ENCODE data around the gene DNAJC13. TPM values are rescaled to one million over a fixed set of nuclear protein-coding genes. Genes with fewer than 3 reads are reported as not detected.
A peak's percentile ranks its signal among the peaks of the same experiment; 100 is the strongest.

DNAJC13 gene
- total and polyA plus RNA-seq, 2 donors from 2014 or later: 11.5 to 43.1 TPM

DNA sequence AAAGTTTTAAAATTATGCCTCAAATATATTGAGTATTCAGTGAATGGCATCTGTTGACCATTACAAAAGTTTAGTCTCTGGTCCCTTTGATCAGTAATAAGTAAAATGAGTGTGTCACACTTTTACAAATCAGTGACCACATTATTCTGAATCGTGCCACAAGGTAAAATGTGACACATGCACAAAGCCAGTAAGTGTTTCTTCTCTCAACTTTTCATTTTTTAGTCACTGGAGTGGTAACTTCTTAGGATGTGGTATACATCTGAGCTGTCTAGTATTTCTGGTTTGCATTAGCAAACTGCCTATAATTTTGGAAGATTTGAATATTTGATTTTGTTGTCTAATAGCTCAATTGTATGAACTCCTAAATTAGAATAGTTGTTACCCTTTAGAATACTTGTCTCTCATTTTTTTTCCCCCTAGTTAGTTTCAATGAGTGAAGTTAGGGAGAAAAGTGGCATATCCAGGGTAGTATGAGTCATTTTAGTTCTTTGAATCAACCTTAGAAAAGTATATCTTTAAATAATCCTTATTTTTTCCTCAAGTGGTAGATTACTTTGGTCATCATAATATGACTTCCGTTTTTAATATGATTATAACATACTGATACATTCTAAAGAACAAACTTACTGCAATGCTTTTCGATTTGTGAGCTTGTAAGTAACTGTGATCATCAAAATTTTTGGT lies 18.1 kb downstream of the DNAJC13 start:
- Histone ChIP-seq H3K36me3 (ENCODE audit: control insufficient read depth in 2 of 3, insufficient read depth in 3 of 3, low read length in 3 of 3) (peaks cover 0 to under 1% (median 0%) of the 10 kb centered on the region in 3 donors), H3K9ac (ENCODE audit: low read length in 3 of 3) (no peak overlapping the region), H3K27me3 (ENCODE audit: control insufficient read depth, insufficient read depth, low read length) (no peaks in the 10 kb centered on the region), H3K9me3 (ENCODE audit: control insufficient read depth in 2 of 3, insufficient read depth in 1 of 3, low read length in 3 of 3) (no peaks in the 10 kb centered on the region), H3K4me3 (ENCODE audit: low read length in 3 of 3) (no peak overlapping the region), H3K4me1 (ENCODE audit: control insufficient read depth in 2 of 3, insufficient read depth in 2 of 3, low read depth in 1 of 3, low read length in 3 of 3) (no peaks in the 10 kb centered on the region), H3K27ac (ENCODE audit: low read depth in 2 of 2, low read length in 2 of 2) (no peak overlapping the region)
- no peak for FAIRE-seq
- no peak for DNase-seq
- intact Hi-C loops (cut with DNase I): no loop called here
- no peak for TF ChIP-seq CTCF (IDR thresholded peaks at IDR 0.05; ENCODE audit: borderline replicate concordance, extremely low read depth, insufficient read depth)

- peak in 2 of 5 donors; percentile 12 to 42 for DNase-seq
- Histone ChIP-seq H3K36me3 (ENCODE audit: control insufficient read depth in 2 of 3, insufficient read depth in 3 of 3, low read length in 3 of 3) (peaks cover 0 to 5% (median 0%) of the 10 kb centered on the region in 3 donors), H3K4me1 (ENCODE audit: control insufficient read depth in 2 of 3, insufficient read depth in 2 of 3, low read depth in 1 of 3, low read length in 3 of 3) (no peaks in the 10 kb centered on the region), H3K27ac (ENCODE audit: low read depth in 2 of 2, low read length in 2 of 2) (no peak overlapping the region), H3K9me3 (ENCODE audit: control insufficient read depth in 2 of 3, insufficient read depth in 1 of 3, low read length in 3 of 3) (no peaks in the 10 kb centered on the region), H3K9ac (ENCODE audit: low read length in 3 of 3) (no peak overlapping the region), H3K4me3 (ENCODE audit: low read length in 3 of 3) (no peak overlapping the region), H3K27me3 (ENCODE audit: control insufficient read depth, insufficient read depth, low read length) (no peaks in the 10 kb centered on the region)
- no peak for TF ChIP-seq CTCF (IDR thresholded peaks at IDR 0.05; ENCODE audit: borderline replicate concordance, extremely low read depth, insufficient read depth)
- FAIRE-seq: no peak
- intact Hi-C loops (cut with DNase I): no loop called here
Observed at GRCh38 chr3:132435911-132436425, 18.7 kb downstream of the DNAJC13 start.

DNA sequence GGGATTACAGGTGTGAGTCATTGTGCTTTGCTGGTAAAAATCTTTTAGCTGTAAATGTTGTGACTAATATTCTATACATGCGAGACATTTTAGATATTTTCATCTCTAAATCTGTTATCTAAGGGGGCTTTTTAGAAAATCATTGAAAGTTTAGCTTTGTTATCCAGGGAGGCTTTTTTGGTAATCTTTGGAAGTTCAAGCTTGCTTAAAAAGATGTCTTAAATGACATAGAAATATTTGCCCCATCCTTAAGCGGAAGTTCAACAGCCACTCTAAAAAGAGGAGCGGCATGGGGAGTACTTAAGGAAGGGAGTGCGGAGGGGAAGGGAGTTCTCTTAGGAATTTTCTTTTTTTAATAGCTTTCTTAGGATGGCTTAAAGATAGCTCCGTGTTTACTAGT lies 26.1 kb downstream of the DNAJC13 start:
- H3K4me1 ChIP-seq (ENCODE audit: control insufficient read depth in 2 of 3, insufficient read depth in 2 of 3, low read depth in 1 of 3, low read length in 3 of 3): peaks cover 0 to 7% (median 2%) of the 10 kb centered on the region in 3 donors
- H3K27me3 ChIP-seq (ENCODE audit: control insufficient read depth, insufficient read depth, low read length): no peaks in the 10 kb centered on the region
- H3K36me3 ChIP-seq (ENCODE audit: control insufficient read depth in 2 of 3, insufficient read depth in 3 of 3, low read length in 3 of 3): peaks cover 0 to 7% (median 0%) of the 10 kb centered on the region in 3 donors
- H3K9ac ChIP-seq (ENCODE audit: low read length in 3 of 3): no peak overlapping the region
- H3K4me3 ChIP-seq (ENCODE audit: low read length in 3 of 3): no peak overlapping the region
- no peak overlapping the region for H3K27ac ChIP-seq (ENCODE audit: low read depth in 2 of 2, low read length in 2 of 2)
- intact Hi-C loops (cut with DNase I): no loop called here
- TF ChIP-seq CTCF (IDR thresholded peaks at IDR 0.05; ENCODE audit: borderline replicate concordance, extremely low read depth, insufficient read depth): no peak
- H3K9me3 ChIP-seq (ENCODE audit: control insufficient read depth in 2 of 3, insufficient read depth in 1 of 3, low read length in 3 of 3): no peaks in the 10 kb centered on the region
- no peak for DNase-seq
- no peak for FAIRE-seq

All from kidney (tissue), 14 donors.